Measurements from ENCODE around the gene GALNTL6.
A peak's percentile ranks its signal among the peaks of the same experiment; 100 is the strongest.

Gene GALNTL6

DNA sequence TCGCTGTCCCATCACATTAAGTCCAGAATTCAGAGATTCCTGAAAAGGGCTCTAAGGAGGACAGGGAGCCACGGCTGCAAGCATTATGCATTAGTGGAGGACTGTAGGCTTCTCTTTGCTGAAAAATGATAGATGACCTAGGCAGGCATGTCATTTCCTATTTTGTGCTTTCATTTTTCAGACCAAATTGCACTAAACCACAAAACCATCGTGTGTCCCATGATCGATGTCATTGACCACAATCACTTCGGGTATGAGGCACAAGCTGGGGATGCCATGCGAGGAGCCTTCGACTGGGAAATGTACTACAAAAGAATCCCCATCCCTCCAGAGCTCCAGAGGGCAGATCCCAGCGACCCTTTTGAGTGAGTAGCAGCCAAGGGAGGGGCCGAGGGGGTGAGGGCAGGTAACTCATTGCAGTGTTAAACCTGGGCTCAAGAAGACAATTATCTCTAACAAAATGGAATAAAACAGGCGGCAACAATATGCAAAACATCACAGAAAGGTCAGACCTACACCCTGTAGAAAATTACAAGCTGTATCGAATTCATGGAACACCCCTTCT lies 1000.2 kb downstream of the GALNTL6 start:
- DNase-seq (ENCODE audit: low read depth), result no peak

DNA sequence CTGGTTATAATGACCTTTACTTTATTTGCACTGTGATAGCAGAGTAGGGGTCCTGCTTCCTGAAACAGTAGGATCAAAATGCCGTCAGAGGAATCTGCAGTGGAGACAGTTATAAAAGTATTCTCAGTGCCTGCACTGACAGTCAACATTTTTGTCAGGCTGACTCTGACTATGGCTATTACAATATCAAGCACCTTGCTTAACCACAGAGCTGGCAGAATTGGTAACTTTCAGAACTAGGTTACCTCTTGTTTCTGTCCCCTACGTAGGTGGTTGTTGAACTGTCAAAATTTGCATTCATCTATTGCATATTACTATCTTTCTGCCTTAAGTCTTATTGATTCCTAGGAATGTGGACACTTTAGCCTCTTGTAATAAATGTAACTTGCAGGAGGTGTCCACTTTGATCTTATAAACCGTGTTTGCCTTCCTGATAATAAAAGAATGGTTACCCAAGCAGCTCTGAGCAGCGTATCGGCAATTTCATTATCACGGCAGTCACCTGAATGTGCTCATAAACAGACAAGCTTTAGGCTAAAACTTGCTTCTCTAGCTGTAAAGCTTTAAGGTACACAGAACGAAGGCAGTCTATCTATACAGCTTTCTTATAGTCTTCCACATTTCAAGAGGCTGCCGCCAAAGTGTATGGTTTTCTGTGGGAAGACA lies 1002.4 kb downstream of the GALNTL6 start:
- DNase-seq (ENCODE audit: low read depth), result no peak

DNA sequence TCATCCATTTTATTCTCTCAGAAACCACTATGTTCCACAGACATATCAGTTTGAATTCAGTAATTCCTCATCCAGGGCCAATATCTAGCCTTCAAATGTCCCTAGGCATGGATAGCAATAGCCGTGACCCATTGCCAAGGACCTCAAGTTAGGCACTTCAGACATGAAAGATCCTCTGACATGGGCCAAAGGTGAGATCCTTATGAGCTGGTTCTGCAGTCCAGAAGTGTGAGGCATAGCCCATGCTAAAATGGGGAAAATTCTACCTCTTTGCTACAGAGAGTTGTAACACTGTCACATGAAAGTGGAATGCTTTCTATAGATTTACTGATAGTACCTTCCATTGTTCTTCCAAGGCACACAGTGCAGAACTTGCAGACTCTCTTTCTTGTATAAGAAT lies 1005.7 kb downstream of the GALNTL6 start:
- no peak for DNase-seq (ENCODE audit: low read depth)

DNA sequence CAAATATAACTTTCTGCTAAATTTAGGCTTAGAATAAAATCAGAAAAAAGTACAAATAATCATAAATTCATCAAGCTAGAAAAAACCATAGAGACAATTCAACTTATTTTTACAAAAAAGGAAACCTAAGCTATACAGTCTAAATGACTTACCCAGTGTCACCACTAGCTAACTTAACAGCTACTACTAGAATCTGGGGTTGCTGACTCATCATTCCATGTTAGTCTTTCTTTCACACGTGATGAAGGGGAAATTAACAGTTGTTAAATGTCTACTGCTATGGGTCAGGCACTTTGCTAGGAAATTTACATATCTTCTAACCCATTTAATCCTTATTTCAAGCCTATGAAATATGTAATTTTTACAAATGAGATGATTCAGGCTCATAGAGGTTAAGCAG lies 1006.1 kb downstream of the GALNTL6 start:
- DNase-seq (ENCODE audit: low read depth), result no peak

DNA sequence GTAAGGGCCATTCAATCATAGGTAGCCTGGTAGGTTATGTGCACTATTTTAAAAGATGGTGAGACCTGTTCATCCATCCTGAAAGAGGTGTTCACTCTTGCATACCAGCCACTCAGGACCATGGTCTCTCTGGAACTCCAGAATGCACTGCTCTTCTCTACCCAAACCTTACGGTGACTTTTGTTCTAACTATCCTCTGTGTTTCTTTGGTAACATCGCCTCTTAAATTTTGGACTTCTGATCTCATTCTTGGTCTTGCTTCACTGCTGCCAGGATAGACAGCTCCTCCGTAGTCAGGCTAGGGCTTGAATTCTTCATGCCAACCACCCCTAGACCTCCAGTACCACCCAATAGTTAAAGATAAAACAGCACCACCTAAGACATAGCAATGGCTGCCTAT lies 1009.1 kb downstream of the GALNTL6 start:
- DNase-seq (ENCODE audit: low read depth), result no peak

DNA sequence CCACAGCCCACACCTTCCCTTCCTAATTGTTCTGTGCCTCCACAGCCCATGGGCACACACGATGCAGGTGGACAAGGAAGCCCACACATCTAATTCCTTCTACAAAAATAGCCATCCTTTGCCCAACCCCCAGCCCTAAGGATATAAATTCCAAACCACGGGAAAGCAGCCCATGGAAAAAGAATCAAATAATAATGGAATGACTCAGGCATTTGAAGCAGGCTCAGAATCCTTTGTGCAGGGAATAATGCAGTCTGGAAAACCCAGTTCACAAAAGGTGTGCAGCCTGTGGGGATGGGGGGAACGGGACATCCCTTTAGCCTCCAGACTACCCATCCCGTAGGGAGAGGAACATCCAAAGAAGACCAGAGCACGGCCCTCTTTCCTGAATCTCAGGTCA lies 1013.1 kb downstream of the GALNTL6 start:
- DNase-seq (ENCODE audit: low read depth), result no peak

DNA sequence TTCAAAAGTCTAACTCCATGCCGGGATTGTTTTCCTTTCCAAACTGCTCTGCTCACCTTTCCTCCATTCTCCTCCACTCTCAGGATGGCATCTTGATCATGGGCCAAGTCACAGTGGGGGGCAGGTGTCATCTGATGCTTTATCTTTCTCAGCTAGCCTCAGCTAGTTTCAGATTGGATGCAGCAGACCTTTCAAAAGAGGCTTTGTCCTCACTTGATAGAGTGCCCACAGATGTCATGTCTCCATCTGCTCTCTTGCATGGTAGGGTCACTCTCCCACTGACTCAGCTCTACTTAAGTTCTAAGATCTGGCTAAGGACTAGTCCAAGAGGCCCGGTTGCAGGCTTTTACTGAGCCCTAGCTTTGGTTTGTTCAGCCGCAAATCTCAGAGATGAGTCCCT lies 1013.7 kb downstream of the GALNTL6 start:
- no peak for DNase-seq (ENCODE audit: low read depth)

DNA sequence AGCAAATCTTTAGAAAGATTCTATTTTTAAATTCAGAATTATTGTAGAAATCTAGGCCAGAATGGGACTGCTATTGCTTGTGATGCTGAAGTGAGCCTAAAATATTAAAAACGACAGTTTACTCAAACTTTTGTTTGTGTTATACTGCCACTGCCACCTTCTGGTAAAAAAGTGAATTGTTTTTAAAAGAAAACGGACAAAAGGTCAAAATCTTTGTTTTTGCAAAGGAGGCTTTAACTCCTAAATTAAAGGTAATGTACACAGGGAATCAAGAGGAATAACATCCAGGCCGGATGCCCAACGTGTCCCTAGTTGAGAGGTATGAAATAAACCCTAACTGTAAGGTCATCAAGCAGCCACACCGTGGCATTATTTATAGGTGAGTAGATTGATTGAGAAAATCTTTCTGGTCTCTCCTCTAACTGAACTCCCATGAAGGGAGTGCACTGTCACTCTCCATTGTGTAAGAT lies 1017.1 kb downstream of the GALNTL6 start:
- DNase-seq (ENCODE audit: low read depth), result no peak

DNA sequence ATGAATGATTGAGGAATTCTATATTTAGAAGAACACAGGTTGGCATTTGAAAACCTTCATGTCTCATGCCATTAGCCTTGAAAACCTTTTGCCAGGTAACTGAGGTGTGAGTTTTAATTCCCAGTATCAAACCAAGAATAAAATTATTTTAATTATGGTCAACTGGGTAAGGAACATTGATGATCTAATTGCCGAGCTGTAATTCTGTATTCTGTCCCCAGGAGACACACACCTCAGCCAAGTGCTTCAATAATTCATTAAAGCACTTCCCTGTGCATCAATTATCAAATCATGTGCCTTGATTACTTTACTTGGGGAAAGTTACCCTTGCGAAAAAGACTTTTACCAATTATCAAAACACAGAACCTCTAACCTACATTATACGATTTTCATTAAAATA lies 1023.5 kb downstream of the GALNTL6 start:
- DNase-seq (ENCODE audit: low read depth), result no peak

DNA sequence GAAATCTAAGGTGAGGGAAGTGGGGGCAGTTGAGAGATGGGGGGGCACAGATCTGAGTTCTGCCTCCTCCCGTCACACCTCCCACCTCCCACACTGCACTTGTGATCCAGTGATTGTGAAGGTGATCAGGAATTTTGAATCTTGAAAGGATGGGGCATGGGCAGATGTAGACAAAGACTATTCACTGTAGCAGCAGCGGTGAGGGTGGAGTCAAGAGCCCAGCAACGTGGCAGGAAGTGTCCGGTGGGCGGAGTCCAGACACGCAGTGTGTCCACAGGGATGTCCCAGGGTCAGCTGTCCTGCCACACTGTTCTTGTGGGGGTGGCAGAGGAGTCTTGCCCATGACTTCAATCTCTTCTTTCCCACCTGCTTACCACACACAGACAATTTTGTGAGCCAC lies 1024.9 kb downstream of the GALNTL6 start:
- no peak for DNase-seq (ENCODE audit: low read depth)

DNA sequence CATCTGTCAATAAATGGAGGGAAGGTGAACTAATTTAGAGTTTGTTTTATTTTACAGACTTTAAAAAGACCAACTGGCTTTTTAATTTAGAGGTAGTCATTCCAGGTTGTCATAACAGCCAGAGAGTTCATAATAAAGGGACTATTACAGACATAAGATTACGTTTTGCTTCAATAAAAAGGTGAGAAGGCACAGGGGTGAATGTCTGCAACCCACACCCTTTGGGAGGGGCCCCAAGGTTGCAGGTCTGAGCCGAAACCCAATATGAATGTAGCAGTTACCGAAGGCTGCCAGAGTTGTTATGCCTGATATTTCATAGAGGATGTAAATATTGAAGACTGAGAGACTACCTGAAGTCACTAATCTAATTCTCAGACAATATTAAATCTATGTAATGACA lies 1025.7 kb downstream of the GALNTL6 start:
- no peak for DNase-seq (ENCODE audit: low read depth)

DNA sequence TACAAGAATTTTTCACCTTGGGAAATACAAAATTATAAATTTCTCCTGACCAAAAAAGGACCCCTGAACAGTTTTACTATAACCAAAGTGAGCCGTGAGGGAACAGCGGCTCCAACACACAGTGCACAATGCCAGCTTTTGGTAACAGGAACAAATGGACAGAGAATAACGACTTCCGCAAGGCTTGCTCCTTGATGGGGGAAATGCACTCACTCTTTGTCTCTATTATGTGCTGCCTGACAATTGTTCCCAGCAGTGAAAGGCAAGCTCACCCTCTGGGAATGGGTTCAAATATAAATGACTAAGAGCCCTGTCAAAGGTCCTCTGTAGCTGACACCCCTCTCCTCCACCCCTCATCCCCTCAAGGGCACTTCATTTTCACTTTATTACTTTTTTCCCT lies 1029.6 kb downstream of the GALNTL6 start:
- no peak for DNase-seq (ENCODE audit: low read depth)

DNA sequence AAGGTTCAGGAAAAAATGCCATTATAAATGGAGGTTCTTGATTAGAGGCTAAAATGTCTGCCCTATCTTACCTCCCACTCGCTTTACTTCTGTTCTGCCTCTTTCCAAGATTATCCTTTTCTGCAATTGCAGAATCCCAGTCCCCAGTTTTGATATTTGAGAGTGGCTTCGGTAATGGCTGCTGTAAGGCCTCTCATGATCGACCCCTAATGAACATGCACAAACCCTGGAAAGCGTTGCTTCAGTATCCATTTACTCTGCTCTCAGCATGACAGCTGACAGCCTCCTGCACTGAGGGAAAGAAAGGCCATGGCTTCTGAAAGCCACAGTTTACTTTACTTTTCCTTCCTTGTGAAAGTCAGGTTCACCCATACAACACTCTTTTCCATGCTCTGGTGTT lies 1030.0 kb downstream of the GALNTL6 start:
- no peak for DNase-seq (ENCODE audit: low read depth)

DNA sequence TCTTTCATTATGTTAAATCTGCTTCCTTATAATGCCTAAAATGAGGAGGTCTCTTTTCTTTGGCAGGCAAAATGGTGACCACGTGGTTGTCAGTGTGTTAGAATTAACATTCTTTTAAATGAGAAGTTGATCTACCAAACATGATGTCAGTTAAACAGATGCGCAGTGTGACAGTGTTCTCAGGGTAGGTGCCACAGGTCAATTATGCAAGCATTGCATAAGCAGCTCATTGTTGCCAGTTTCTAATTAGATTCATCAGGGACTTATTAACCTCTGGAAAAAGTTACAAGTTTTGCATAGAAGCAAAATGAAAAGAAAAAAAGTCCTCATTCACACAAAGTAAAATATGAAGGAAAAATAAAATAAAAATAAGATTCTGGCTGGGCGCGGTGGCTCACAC lies 1031.4 kb downstream of the GALNTL6 start:
- no peak for DNase-seq (ENCODE audit: low read depth)

DNA sequence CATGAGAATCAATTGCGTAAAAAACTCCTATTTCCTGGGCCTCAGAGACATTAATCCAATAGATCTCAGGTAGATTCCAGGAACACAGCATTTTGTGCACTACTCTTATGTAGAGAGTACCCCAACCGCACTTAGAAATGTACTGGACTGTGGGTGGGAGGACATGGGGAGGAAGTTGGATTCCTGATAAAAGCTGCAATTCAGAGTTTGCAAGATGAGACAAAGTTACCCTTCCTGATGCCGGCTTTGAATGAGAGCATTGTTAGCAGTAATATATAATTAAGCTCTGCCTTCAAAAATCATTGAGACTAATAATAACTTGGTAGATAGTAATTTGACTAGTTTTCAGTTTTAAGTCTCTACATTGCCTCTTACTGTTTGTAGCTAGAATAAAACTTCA lies 1032.1 kb downstream of the GALNTL6 start:
- no peak for DNase-seq (ENCODE audit: low read depth)

DNA sequence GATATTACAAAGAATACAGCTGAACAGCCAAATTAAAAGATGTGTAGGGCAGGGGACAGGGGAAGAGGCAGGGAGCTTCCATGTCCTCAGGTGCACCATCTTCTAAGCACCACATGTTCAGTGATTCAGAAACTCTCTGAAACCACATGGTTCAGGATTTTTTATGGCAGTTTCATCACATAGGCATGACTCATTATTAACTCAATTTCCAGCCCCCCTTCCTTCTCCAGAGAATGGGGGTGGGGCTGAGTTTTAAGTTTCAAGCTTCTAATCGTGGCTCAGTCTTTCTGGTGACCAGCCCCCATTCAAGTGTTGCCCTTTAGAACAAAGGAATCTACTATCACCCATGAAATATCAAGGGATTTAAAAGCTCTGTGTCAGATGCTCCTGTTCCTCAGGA lies 1037.6 kb downstream of the GALNTL6 start:
- peak; percentile 71 for DNase-seq (ENCODE audit: low read depth)

DNA sequence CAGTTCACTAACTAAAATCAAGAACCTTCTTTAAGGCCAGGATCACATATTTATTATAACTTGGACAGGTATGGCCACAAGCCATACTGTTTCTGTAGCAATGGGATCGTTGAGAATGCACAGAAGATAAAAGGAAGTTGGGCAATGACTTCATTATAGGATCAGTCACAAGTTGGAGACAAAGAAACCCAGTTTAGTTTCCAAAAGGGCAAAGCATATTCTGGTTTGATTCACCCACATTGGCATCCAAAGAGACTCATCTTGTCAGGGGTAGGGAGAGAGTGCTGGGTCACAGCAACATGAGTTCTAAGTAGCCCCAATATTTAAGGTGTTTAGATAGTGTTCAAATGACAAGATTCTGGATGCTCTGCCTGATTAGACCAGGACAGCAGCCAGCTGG lies 1038.3 kb downstream of the GALNTL6 start:
- DNase-seq (ENCODE audit: low read depth), result no peak

DNA sequence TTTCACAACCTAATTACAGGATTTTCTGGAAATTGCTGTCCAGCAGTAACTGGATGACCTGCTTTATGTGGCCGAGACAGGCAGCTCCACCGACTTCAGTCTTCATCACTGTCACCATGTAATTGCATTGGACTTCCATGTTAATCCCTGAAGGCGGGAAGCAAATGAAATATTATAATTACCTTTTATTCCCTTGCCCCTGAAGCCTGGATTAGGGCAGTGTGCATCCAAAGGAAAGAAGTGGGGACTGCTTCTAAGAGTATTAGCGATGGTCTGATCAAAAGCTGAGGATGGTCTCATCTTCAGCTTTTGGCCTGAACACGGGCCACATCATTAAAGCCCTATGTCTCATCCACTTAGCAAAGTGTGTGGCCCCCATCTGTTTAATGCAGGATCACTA lies 1043.8 kb downstream of the GALNTL6 start:
- DNase-seq (ENCODE audit: low read depth), result no peak

DNA sequence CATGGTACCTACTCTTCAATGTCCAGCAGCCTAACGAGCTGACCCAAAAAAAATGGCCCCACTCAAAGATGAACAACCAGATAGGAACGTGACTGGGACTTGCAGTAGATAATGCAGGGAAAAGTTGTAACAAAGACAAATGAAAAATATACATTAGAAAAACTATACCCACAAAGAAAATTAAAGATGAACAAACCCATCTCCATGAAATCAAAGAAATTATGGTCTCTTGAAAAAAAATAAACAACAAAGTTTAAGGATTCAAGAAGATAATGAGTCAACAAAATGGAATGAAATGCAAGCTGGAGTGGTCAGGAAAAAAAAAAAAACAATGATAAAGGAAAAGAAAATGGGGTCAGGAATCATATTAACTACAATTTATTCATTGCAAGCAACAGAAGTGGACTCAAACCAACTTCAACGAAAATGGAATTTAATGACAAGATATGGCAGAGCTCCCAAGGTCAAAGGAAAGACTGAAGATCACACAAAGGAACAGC lies 1045.6 kb downstream of the GALNTL6 start:
- no peak for DNase-seq (ENCODE audit: low read depth)

DNA sequence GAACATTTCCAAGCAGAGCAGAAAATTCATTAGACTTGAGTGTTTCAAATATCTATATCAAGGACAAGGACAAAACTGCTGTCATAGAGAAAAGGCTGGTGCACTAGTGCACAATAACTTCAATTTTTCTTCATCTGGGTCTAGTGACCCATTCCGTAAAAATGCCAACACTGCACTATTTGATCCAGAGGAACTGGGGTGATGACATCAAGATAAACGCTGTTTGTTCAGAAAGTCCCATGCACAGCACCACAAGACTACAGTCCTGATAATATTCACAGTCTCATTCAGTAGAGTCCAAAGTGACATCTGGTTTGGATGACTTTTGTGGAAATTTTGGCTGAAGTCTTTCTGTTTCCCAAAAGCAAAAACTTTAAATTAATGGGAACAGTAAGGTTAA lies 1051.9 kb downstream of the GALNTL6 start:
- DNase-seq (ENCODE audit: low read depth), result no peak

DNA sequence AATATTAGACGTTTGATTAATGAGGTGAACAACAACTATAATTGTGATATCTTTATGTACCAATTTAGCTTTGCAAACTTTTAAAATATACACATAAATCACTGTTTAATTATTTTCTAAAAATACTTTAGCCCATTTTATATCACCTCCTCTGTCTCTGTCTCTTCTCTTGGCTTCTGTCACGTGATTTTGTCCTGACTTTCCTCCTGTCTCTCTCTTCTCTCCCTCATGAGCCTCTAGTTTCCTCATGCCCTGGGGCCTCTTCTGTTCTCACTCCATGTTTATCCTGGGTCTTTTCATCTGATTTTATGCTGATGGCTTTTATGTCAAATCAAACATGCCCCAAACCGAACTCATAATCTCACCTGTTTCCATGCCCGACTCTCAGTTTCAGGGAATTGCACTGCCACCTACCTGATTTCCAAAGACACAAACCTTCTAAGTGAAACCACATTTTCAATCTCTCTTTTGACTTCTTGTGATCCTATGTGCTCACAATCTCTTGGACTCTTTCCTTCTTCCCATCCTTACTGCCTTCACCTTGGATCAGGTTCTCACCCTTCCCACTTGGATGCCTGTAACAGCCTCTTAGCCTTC lies 1052.4 kb downstream of the GALNTL6 start:
- DNase-seq (ENCODE audit: low read depth), result no peak

DNA sequence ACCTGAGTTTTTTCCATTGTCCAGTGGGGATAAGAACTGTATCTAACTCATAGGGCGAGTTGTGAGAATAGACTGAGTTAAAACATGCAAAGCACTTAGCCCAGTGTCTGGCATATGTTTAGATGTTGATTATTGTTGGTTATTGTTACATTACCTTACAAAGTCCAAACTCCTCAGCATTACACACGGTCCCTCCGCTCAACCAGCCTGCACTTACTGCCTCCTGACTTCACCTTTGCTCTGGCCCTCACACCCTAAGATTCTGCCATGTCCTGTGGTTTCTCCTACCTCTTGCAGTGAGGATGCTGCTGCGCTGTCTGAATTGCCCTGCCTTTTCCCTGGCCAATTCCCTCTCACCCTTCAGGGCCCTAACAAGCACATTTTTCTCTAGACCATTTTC lies 1053.2 kb downstream of the GALNTL6 start:
- no peak for DNase-seq (ENCODE audit: low read depth)

DNA sequence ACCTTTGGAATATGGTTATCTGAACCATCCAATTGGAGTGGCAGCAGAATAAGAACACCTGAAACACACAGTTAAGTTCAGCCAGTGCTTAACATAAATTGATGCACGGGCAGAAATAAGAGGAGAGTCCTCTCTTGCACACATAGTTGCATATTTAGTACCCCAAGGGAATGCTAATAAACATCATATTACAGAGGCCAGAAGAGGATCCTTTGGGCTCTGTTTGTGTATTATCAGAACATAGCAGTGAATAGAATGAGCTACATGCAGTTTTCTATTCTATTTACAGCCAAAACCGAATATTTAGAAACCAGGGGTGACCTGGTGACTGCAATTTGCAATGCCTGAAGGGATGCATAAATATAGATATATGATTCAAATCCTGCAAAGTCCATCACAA lies 1054.6 kb downstream of the GALNTL6 start:
- DNase-seq (ENCODE audit: low read depth), result no peak

DNA sequence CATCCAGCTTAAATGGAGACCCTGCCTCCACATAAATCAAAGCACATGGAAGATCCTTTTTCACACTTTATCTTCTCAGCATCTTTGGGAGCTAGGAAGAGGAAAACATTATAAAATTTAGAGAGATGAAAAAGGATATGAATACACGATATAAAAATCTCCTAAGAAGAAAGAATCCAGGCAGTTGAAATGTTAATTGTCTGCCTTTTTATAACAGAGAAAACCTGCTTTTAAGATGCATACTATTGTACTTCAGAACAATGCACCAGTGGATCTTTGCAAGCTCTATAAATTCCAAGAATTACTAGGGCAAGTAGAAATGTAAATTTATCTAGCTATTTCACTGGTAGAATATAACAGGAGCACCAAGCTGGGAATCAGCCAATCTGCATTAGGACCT lies 1055.1 kb downstream of the GALNTL6 start:
- DNase-seq (ENCODE audit: low read depth), result no peak
